Activated T-cell treated with anti-CD3 and anti-CD28 coated beads for 48 hours (primary cell): ENCODE measurements around the gene EFNB2.

Experiments used
- DNase-seq: peaks from one replicate; pipeline ENCODE4 v3.0.0-alpha.2; 2020; ENCODE audit warnings: low read depth

The EFNB2 gene

DNA sequence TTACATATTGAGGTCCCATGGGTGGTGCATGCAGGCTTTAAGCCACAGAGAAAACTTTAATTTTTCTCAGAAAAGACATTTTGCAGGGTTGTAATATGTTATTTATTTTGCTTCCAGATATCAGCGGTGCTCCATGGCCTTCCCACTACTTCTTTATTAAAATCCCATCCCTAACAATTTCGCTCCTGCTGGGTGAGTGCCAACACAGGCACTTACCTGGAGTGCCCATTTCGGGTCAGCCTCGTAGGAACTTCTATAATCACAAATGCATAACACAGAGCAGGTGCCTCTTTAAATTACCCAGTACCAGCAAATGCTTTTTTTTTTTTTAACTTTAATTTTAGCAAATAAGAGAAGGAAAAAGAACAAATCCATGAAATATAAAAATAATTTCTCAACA, 86.4 kb downstream of the EFNB2 start:
- no peak for DNase-seq

DNA sequence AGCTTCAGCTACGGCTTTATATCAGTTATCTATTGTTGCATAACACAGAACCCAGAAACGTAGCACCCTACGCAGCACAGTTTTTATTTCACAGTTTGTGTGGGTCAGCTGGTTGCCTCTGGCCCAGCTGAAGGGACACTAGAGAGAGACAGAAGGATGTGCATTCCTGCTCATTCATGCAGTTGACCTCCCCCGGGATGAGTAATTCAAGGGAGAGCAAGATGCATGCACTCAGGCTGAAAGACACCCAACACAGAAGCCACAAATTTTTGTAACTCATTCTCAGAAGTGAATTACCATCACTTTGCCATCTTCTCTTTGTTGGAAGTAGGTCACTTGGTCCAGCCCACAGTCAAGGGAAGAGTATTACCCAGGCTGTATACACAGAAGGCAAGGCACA, 89.5 kb downstream of the EFNB2 start:
- DNase-seq: no peak

DNA sequence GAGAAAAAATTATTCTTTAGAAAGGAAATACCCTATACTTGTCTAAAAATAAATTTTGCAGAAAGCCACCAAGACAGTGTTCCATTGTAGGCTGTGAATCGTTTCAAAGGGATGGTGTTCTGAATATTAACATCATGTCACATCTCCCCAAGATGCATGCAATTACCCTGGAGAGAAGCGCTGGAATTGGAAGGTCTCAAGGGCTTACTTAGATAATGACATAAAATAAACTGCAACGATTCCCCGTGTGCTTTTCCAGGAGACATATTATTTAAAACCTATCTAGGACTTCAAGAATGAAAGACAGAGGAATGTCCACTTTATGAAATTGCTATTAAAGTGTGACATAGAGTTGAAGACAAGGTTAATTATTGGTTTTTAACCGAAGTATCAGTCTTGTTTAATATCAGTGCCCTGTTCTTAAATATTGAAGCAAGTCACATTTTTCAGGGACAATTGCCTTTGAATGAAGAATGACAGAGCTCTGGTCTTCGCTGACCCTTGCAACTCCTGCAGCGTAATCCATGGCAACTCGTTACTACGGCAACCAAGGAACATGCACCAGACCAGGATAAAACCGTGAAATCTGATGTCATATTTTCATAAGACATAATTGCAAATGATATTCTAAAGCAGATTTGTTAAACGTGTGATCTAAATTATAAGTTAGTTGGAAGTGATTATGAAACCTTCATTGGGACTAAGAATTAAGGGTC, 91.7 kb downstream of the EFNB2 start:
- DNase-seq: no peak

GRCh38 chr13:106440866-106441265, 94.6 kb downstream of the EFNB2 start:
- DNase-seq: no peak
